HG02571 (cell line): Measurements from ENCODE around the gene IPO9.
"Not testable (repeated sequence)": the region's sequence is repeated elsewhere in the genome, so short reads cannot be mapped to it uniquely, and the experiment has no call there.

ENCODE experiments used
- ATAC-seq: cut with Tn5 transposase; IDR thresholded peaks from one replicate; pipeline ENCODE4 v1.9.1; 2021; ENCODE audit warnings: mild to moderate bottlenecking, moderate library complexity; ENCODE audit not compliant: unreplicated experiment

The IPO9 gene

GRCh38 chr1:201845331-201846083, 16.6 kb downstream of the IPO9 start:
- ATAC-seq: no peak

- no peak for ATAC-seq
Observed at GRCh38 chr1:201847150-201847549, 18.2 kb downstream of the IPO9 start.

- ATAC-seq: no peak
Observed at GRCh38 chr1:201848230-201848629, 19.3 kb downstream of the IPO9 start.

- no peak for ATAC-seq
Observed at GRCh38 chr1:201849372-201850052, 20.6 kb downstream of the IPO9 start.

GRCh38 chr1:201850053-201850397, 21.1 kb downstream of the IPO9 start:
- ATAC-seq: no peak

- ATAC-seq: no peak
Observed at GRCh38 chr1:201851949-201852348, 23.0 kb downstream of the IPO9 start.

GRCh38 chr1:201856722-201857121, 27.8 kb downstream of the IPO9 start:
- ATAC-seq: not testable (repeated sequence)

GRCh38 chr1:201859424-201859823, 30.5 kb downstream of the IPO9 start:
- no peak for ATAC-seq

GRCh38 chr1:201861448-201861847, 32.5 kb downstream of the IPO9 start:
- no peak for ATAC-seq

GRCh38 chr1:201870397-201870796, 41.4 kb downstream of the IPO9 start:
- ATAC-seq: no peak

- no peak for ATAC-seq
Observed at GRCh38 chr1:201874672-201875071, 45.7 kb downstream of the IPO9 start.

GRCh38 chr1:201876148-201876818, 47.3 kb downstream of the IPO9 start:
- ATAC-seq: no peak

- ATAC-seq: no peak
Observed at GRCh38 chr1:201877877-201878401, 49.0 kb downstream of the IPO9 start.

- no peak for ATAC-seq
Observed at GRCh38 chr1:201880928-201881571, 52.1 kb downstream of the IPO9 start.

GRCh38 chr1:201881617-201882016, 52.7 kb downstream of the IPO9 start:
- ATAC-seq: no peak

- ATAC-seq: no peak
Observed at GRCh38 chr1:201882665-201883132, 53.7 kb downstream of the IPO9 start.

- ATAC-seq: no peak
Observed at GRCh38 chr1:201883266-201883665, 54.3 kb downstream of the IPO9 start.

GRCh38 chr1:201883786-201884185, 54.8 kb downstream of the IPO9 start:
- no peak for ATAC-seq

GRCh38 chr1:201884425-201884824, 55.5 kb downstream of the IPO9 start:
- no peak for ATAC-seq

GRCh38 chr1:201885531-201886075, 56.6 kb downstream of the IPO9 start:
- no peak for ATAC-seq
